ENCODE results near the gene CHST14. TPM values are rescaled to one million over a fixed set of nuclear protein-coding genes. Genes with fewer than 3 reads are reported as not detected.
"Not testable (repeated sequence)": the region's sequence is repeated elsewhere in the genome, so short reads cannot be mapped to it uniquely, and the experiment has no call there.

The CHST14 gene
- total RNA-seq, 1 donor from 2014 or later = 5.3 TPM

DNA sequence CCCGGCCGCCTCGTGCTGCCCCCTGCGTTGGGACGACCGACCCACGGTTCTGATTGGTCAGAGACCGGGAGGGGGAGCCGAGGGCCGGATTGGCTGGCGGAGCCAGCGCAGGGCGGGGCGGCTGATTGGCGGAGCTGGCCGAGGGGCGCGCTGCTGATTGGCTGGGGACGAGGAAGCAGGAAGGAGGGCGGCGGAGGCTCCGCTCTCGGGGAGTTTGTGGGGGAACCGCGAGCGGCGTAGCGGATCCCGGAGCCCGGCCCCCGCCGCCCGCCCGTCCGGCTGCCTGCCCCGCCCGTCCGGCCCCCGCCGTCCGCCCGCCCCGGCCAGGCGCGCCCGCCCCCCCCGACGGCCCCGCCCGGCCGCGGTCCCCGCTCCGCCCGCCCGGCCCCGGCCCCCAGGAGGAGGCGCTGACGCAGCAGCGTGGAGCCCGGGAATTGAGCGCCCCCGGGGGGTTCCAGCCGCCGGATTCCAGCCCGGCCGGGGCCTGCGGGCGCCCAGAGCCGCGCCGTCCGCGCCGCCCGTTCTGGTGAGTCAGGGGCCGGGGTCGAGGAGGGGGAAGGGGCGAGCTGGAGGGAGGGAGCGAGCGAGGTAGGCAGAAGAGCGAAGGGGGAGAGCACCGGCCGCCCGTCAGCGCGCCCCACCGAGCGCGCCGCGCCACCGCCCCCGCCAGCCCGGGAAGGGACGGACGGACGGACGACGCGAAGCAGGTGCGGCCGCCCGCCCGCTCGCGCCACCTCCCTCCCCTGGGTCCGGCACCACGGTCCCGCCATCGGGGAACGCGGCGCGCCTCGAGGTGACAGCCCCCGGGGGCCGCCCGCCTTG, 29.8 kb upstream of the CHST14 start, which contains the start of gene BAHD1:
Gene BAHD1 (plus strand): TSS at position 211 of the 822 bp plus-strand sequence. CDS start 17,512 bp downstream, outside the sequence.
- ATAC-seq = peak; percentile 84
- peak; percentile 98 for DNase-seq (ENCODE audit: low spot score)

- ATAC-seq = peak; percentile 38
- no peak for DNase-seq (ENCODE audit: low spot score)
Observed at GRCh38 chr15:40441565-40442531, 28.9 kb upstream of the CHST14 start.

DNA sequence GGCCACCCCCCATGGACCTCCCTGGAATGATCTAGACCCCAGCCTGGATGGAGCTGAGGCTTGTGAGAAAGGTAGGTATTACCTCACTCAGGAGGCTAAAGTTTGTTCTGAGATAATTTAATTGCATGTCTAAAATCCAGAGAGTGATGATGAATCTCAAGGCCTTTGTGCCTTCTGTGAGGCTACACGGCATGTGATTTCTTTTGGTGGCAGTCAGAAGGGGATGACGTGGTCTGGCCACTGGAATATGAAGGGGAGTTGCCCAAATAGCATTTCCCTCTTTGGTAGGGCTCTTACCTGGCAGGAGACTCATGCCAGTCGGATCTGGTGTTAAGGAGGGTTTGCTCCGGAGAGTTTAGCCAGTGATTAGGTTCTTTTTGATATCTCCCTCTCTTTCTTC, 27.5 kb upstream of the CHST14 start:
- no peak for DNase-seq (ENCODE audit: low spot score)
- no peak for ATAC-seq

DNA sequence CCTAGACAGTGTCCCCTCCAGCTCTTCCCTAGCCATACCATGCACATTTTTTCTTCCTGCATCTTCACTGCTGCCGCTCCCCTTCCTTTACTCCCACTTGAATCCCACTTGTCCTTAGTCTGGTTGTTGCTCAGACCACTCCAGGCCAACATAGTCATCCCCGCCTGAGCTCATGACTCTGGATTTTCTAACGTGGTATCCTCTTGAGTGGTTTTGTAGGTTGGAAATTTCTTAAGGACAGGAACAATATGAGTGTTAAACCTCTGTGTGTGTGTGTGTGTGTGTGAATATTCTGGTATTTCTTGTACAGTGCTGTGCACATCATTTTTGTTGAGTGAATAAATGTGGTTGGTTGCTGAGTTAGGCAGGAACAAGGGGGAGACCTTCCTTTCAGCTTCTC, 26.9 kb upstream of the CHST14 start:
- no peak for ATAC-seq

DNA sequence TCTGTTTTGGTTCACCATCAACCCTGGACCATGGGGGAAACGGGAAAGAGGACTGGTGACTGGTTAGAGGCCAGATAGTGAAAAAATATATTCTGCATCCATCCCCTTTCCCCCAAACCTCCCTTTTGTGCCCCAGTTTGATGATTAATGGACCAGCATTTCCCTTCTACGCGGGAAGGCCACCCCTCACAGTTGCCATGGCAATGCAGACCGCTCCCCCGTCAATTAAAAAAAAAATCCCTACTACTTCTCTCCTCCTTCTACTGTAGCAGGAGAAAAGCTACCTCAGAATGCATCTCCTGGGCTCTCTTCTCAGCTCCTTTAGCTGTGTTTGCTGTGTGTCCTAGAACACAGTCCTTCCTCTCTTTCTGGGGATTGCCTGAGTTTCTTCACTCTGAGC, 26.0 kb upstream of the CHST14 start:
- no peak for DNase-seq (ENCODE audit: low spot score)
- no peak for ATAC-seq

More for the DNA sequence above, 26.9 kb upstream of the CHST14 start:
- no peak for DNase-seq (ENCODE audit: low spot score)

GRCh38 chr15:40445421-40445922, 25.3 kb upstream of the CHST14 start:
- no peak for DNase-seq (ENCODE audit: low spot score)
- ATAC-seq = no peak

- ATAC-seq (no peak), DNase-seq (ENCODE audit: low spot score) (no peak)
Observed at GRCh38 chr15:40446144-40446543, 24.6 kb upstream of the CHST14 start.

GRCh38 chr15:40448354-40448753, 22.4 kb upstream of the CHST14 start:
- DNase-seq (ENCODE audit: low spot score) (no peak), ATAC-seq (peak; percentile 64)

GRCh38 chr15:40449275-40449674, 21.5 kb upstream of the CHST14 start:
- DNase-seq (ENCODE audit: low spot score) (no peak), ATAC-seq (no peak)

GRCh38 chr15:40450047-40450446, 20.7 kb upstream of the CHST14 start:
- no peak for ATAC-seq
- DNase-seq (ENCODE audit: low spot score) = no peak

- DNase-seq (ENCODE audit: low spot score) (no peak), ATAC-seq (peak; percentile 22)
Observed at GRCh38 chr15:40451527-40452158, 19.1 kb upstream of the CHST14 start.

GRCh38 chr15:40452296-40453090, 18.3 kb upstream of the CHST14 start:
- peak; percentile 14 for ATAC-seq
- no peak for DNase-seq (ENCODE audit: low spot score)

DNA sequence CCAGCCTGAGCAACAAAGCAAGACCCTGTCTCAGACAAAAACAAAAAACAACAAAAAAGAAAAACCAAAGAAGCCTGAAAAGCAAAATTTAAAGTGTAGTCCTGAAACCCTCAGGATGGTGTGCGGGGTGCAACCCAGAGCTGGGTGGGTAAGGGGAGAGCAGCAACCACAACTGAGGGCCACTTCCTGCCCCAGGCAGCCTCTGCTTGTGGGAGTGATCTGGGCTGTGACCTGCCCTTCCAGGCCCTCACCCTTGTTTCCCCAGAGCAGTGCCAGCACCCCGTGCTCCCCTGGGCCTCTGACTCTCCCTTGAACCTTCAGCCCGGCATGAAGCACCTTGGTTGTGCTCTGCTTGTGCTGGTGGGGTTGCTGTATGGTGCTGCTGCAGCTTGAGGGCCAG, 16.8 kb upstream of the CHST14 start:
- DNase-seq (ENCODE audit: low spot score); ATAC-seq: not testable (repeated sequence)

- no peak for ATAC-seq
- no peak for DNase-seq (ENCODE audit: low spot score)
Observed at GRCh38 chr15:40454904-40455391, 15.8 kb upstream of the CHST14 start.

DNA sequence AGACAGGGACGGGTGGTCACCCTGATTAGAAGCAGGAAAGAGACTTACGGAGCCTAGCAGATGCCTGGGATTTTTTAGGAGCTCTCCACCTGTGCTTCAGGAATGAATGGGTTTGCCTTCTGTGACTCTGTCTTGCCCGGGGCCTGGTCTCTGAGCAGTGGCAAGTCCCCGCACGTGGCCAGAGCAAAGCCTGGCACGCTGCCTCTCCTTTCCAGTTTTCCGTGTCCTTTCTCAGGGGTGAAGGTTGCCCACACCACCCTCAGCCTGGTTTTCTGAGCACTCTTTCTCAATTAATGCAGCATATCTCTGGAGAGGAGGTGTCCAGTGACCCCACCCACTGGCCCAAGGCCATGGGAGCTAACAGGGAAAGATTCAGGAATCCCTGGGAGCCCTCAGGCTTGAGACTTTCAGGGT, 14.5 kb upstream of the CHST14 start:
- DNase-seq (ENCODE audit: low spot score) (no peak), ATAC-seq (peak; percentile 27)

DNA sequence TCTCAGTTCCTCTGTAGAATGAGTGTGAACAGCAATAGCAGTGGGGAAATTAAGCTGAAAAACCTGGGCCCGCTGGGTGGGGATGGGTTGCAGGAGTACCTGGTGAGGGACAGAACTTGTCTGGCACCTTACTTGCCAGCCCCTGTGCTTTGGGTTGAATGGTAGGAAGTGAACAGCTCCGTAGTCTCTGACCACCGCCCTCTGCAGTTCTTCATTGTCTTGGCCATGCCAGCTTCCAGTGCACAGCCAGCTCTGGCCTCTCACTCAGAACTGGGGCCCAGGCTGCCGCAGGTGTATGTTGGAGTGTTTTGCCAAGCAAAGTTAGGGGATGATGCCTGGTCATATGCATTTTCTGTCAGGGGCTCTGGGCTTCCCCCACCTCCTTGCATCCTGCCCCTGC, 14.0 kb upstream of the CHST14 start:
- no peak for ATAC-seq
- no peak for DNase-seq (ENCODE audit: low spot score)

DNA sequence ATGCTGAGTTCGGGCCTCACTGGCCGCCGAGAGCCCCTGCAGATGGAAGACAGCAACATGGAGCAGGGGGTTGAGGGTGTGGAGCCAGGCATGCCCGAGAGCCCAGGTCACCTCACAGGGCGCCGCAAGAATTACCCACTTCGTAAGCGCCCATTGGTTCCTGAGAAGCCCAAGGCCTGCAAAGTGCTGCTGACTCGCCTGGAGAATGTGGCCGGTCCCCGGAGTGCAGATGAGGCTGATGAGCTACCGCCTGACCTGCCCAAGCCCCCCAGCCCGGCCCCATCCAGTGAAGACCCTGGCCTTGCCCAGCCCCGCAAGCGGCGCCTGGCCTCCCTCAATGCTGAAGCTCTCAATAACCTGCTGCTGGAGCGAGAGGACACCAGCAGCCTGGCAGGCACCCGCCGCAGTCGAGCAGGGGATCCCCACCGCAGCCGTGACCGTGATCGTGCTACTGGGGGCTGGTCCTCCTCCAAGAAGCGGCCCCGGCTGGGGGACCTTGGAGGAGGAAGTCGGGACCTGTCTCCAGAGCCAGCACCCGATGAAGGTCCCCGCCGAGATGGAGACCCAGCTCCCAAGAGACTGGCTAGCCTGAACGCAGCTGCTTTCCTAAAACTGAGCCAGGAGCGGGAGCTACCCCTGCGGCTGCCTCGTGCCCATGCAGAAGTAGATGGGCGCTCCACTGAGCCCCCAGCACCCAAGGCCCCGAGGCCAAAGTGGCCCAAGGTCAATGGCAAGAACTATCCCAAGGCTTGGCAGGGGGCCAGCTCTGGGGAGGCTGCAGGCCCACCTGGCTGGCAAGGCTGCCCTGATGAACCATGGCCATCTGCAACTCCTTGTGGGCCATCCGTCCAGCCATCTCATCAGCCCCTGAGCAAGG, 12.1 kb upstream of the CHST14 start:
- ATAC-seq (no peak), DNase-seq (ENCODE audit: low spot score) (no peak)

DNA sequence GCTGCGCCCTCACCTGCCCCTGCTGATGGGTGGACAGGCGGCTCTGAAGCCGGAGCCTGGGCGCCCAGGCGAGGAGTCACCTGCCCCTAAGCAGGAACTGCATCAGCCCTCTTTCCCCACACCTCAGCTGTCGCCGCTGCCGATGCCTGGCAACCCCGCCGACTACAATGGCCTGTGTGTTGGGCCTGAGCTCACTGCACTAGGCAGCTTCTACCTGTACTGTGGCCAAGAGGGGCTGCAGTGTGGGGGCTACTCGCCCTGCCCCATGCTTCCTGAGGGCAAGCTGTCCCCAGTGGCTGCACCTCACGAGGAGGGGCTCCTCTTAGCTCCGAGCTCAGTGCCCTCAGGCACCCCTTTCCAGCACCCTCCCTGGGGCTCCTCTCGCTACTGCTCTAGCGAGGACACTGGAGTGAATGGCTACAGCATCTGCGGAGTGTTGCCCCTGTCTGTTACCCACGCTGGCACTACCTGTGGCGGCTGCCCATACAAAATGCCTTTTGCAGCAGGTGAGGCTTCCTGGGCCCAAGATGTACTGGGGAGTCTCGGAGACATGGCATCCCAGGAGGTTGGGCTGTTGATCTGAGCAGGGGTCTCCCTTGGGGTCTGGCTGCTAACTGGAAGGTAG, 11.3 kb upstream of the CHST14 start:
- no peak for ATAC-seq
- no peak for DNase-seq (ENCODE audit: low spot score)
